H1 (cell line): ENCODE results near the gene MARCHF10. TPM values are rescaled to one million over a fixed set of nuclear protein-coding genes. Genes with fewer than 3 reads are reported as not detected.

ENCODE experiments used
- CTCF ChIA-PET: fragments of 300-600 bp; sonication (Branson Sonifier 250); formaldehyde crosslinking; loops from one replicate; lab custom pipeline; 2021; ENCODE audit not compliant: partially characterized antibody; lab: Charles Lee
- POLR2A ChIA-PET: fragments of 300-600 bp; sonication (Branson Sonifier 250); formaldehyde crosslinking; loops from one replicate; lab custom pipeline; 2021; ENCODE audit warnings: inconsistent platforms; ENCODE audit not compliant: partially characterized antibody; lab: Charles Lee
- DNase-seq, 2 experiments: peaks; one replicate each; pipeline versions ENCODE4 v3.0.0 to v3.0.0-alpha.2; 2010 to 2022; ENCODE audit warnings: low spot score in 2 of 2, low read depth in 1 of 2, mixed read lengths in 1 of 2
- FAIRE-seq: peaks from 2 replicates; lab custom pipeline; 2011; peaks lifted over from hg19 to GRCh38; lab: Jason Lieb, UNC
- H2AFZ ChIP-seq: 2 replicates; pipeline ENCODE4 v1.8.1; 2012; ENCODE audit warnings: low read length, inconsistent platforms
- H2AK5ac ChIP-seq: 2 replicates; pipeline ENCODE4 v1.6.1; 2013; ENCODE audit warnings: low read depth, low read length
- H2BK120ac ChIP-seq: replicated peaks from 2 replicates; pipeline ENCODE3; 2013; ENCODE audit warnings: low read depth, low read length, inconsistent platforms
- H2BK12ac ChIP-seq: 2 replicates; pipeline ENCODE4 v1.6.1; 2013; ENCODE audit warnings: low read depth, low read length
- H2BK15ac ChIP-seq: 2 replicates; pipeline ENCODE4 v1.6.1; 2013; ENCODE audit warnings: low read length
- H2BK20ac ChIP-seq: 2 replicates; pipeline ENCODE4 v1.6.1; 2013; ENCODE audit warnings: low read length
- H2BK5ac ChIP-seq: 2 replicates; pipeline ENCODE4 v1.6.1; 2013; ENCODE audit warnings: low read depth, low read length
- H3K14ac ChIP-seq: 2 replicates; pipeline ENCODE4 v1.6.1; 2013; ENCODE audit warnings: inconsistent platforms; ENCODE audit not compliant: insufficient read length
- H3K18ac ChIP-seq: 2 replicates; pipeline ENCODE4 v1.6.1; 2013; ENCODE audit warnings: low read length; ENCODE audit errors: extremely low read depth
- H3K23ac ChIP-seq: 2 replicates; pipeline ENCODE4 v1.6.1; 2013; ENCODE audit warnings: inconsistent platforms; ENCODE audit not compliant: insufficient read length
- H3K23me2 ChIP-seq: 2 replicates; pipeline ENCODE4 v1.6.1; 2013; ENCODE audit warnings: low read depth, low read length
- H3K27ac ChIP-seq: 2 replicates; pipeline ENCODE4 v1.6.1; 2011; ENCODE audit warnings: low read depth, low read length, inconsistent platforms
- H3K27me3 ChIP-seq, 4 experiments: replicated peaks in 1 of 4; 1 replicate in 1 of 4; 2 replicates in 3 of 4; pipeline versions ENCODE4 v1.6.1 to v1.8.1; 2011 to 2013; ENCODE audit warnings: low read length in 3 of 4, mild to moderate bottlenecking in 3 of 4, inconsistent platforms in 2 of 4, mixed read lengths in 2 of 4, moderate library complexity in 1 of 4; ENCODE audit not compliant: control insufficient read depth in 3 of 4, insufficient read depth in 3 of 4; ENCODE audit errors: extremely low read depth in 1 of 4
- H3K36me3 ChIP-seq, 4 experiments: 2 replicates each; pipeline versions ENCODE4 v1.6.1 to v1.8.1; 2011 to 2013; ENCODE audit warnings: mild to moderate bottlenecking in 4 of 4, low read length in 3 of 4, moderate library complexity in 2 of 4, control low read depth in 1 of 4, inconsistent platforms in 1 of 4; ENCODE audit not compliant: insufficient read depth in 4 of 4, control insufficient read depth in 2 of 4
- H3K4ac ChIP-seq: replicated peaks from 2 replicates; pipeline ENCODE3; 2013; ENCODE audit warnings: low read length, low read depth, mixed read lengths, inconsistent platforms; ENCODE audit not compliant: insufficient read length
- H3K4me1 ChIP-seq, 4 experiments: replicated peaks in 1 of 4; 1 replicate in 1 of 4; 2 replicates in 3 of 4; pipeline versions ENCODE4 v1.6.1 to v1.8.1; 2011 to 2013; ENCODE audit warnings: low read length in 3 of 4, inconsistent platforms in 2 of 4, mixed read lengths in 1 of 4; ENCODE audit not compliant: insufficient read depth in 4 of 4, control insufficient read depth in 3 of 4
- H3K4me2 ChIP-seq, 2 experiments: 2 replicates each; pipeline versions ENCODE4 v1.6.1 to v1.8.1; 2011 to 2013; ENCODE audit warnings: low read depth in 2 of 2, low read length in 2 of 2, control low read depth in 1 of 2, inconsistent platforms in 1 of 2, mild to moderate bottlenecking in 1 of 2; ENCODE audit not compliant: insufficient read depth in 1 of 2
- H3K4me3 ChIP-seq, 4 experiments: fragments of 200-600, 300-600 bp in 1 of 4; sonication (generic), shearing (Covaris generic), sonication (Bioruptor Twin) in 1 of 4; 2 replicates each; pipeline versions ENCODE4 v1.5.1 to v1.8.1; 2011 to 2016; ENCODE audit warnings: low read length in 4 of 4, low read depth in 3 of 4, control low read depth in 2 of 4, inconsistent platforms in 2 of 4, mild to moderate bottlenecking in 2 of 4, mixed read lengths in 1 of 4, moderate library complexity in 1 of 4; ENCODE audit not compliant: insufficient read depth in 2 of 4; ENCODE audit errors: extremely low read depth in 1 of 4
- H3K56ac ChIP-seq: replicated peaks from 2 replicates; pipeline ENCODE3; 2013; ENCODE audit warnings: low read depth, mild to moderate bottlenecking, mixed read lengths, low read length, inconsistent platforms; ENCODE audit not compliant: insufficient read length
- H3K79me1 ChIP-seq: 2 replicates; pipeline ENCODE4 v1.6.1; 2013; ENCODE audit warnings: low read depth, low read length, control low read depth
- H3K79me2 ChIP-seq, 2 experiments: 2 replicates each; pipeline versions ENCODE4 v1.6.1 to v1.8.1; 2012 to 2013; ENCODE audit warnings: low read length in 2 of 2, mild to moderate bottlenecking in 2 of 2, inconsistent platforms in 1 of 2; ENCODE audit not compliant: insufficient read depth in 2 of 2, control insufficient read depth in 1 of 2
- H3K9ac ChIP-seq, 4 experiments: replicated peaks in 1 of 4; 1 replicate in 1 of 4; 2 replicates in 3 of 4; pipeline versions ENCODE4 v1.6.1 to v1.8.1; 2011 to 2013; ENCODE audit warnings: low read depth in 3 of 4, low read length in 3 of 4, control low read depth in 2 of 4, mild to moderate bottlenecking in 2 of 4, moderate library complexity in 2 of 4, inconsistent platforms in 1 of 4; ENCODE audit errors: extremely low read depth in 1 of 4
- H3K9me3 ChIP-seq, 2 experiments: 2 replicates each; pipeline versions ENCODE4 v1.6.1 to v1.8.1; 2012 to 2013; ENCODE audit warnings: mild to moderate bottlenecking in 2 of 2, moderate library complexity in 2 of 2, control low read depth in 1 of 2, inconsistent platforms in 1 of 2, low read depth in 1 of 2, low read length in 1 of 2, mixed read lengths in 1 of 2; ENCODE audit not compliant: insufficient read depth in 2 of 2
- H4K20me1 ChIP-seq, 2 experiments: replicated peaks in 1 of 2; 2 replicates each; pipeline versions ENCODE3 to v1.8.1; 2011 to 2013; ENCODE audit warnings: inconsistent platforms in 2 of 2, low read length in 2 of 2, mild to moderate bottlenecking in 1 of 2; ENCODE audit not compliant: insufficient read depth in 2 of 2, control insufficient read depth in 1 of 2
- H4K5ac ChIP-seq: 2 replicates; pipeline ENCODE4 v1.6.1; 2013; ENCODE audit warnings: low read length, low read depth, mixed read lengths, inconsistent platforms; ENCODE audit not compliant: insufficient read length
- H4K8ac ChIP-seq: 2 replicates; pipeline ENCODE4 v1.8.0; 2013; ENCODE audit warnings: mild to moderate bottlenecking, moderate library complexity, low read length, inconsistent platforms; ENCODE audit not compliant: insufficient read depth; ENCODE audit errors: extremely low read depth
- H4K91ac ChIP-seq: replicated peaks from 2 replicates; pipeline ENCODE3; 2013; ENCODE audit warnings: low read length, mixed read lengths, inconsistent platforms; ENCODE audit not compliant: insufficient read length
- ASH2L ChIP-seq: fragments of 200-600, 300-600 bp; sonication (generic); IDR thresholded peaks from one replicate; pipeline ENCODE4 v1.7.1; 2017; ENCODE audit warnings: low read length
- CBX5 ChIP-seq: fragments of 300-800, 300-1000 bp; sonication (generic); IDR thresholded peaks from 2 replicates; pipeline ENCODE4 v1.7.1; 2016; ENCODE audit warnings: antibody characterized with exemption, low read length, low read depth
- FOSL1 ChIP-seq: IDR thresholded peaks from 2 replicates; pipeline ENCODE4 v1.6.1; 2011; ENCODE audit warnings: mild to moderate bottlenecking, low read depth, low read length, moderate library complexity; ENCODE audit not compliant: insufficient read depth
- HDAC6 ChIP-seq: IDR thresholded peaks from one replicate; pipeline ENCODE4 v1.7.1; 2012; ENCODE audit warnings: low read depth, mild to moderate bottlenecking, inconsistent platforms, low read length, moderate library complexity
- JUN ChIP-seq: IDR thresholded peaks from 2 replicates; pipeline ENCODE4 v1.6.1; 2011; ENCODE audit warnings: low read depth, mild to moderate bottlenecking, improper control_type of control experiment, low read length
- SIRT6 ChIP-seq: IDR thresholded peaks from one replicate; pipeline ENCODE4 v1.7.1; 2012; ENCODE audit warnings: low read length, inconsistent platforms
- SRF ChIP-seq: IDR thresholded peaks from 2 replicates; pipeline ENCODE4 v1.6.1; 2011; ENCODE audit warnings: mild to moderate bottlenecking, low read depth, low read length, moderate library complexity
- TCF12 ChIP-seq: IDR thresholded peaks from 2 replicates; pipeline ENCODE4 v1.6.1; 2011; ENCODE audit warnings: low read depth, mild to moderate bottlenecking, low read length
- TEAD4 ChIP-seq: IDR thresholded peaks from 2 replicates; pipeline ENCODE4 v1.6.1; 2012; ENCODE audit warnings: low read depth, low read length, inconsistent platforms, mixed read lengths
- WGBS, 2 experiments: shearing (Covaris generic) in 1 of 2; methylation state at CpG; one replicate each; pipeline versions ENCODE4 v1.1.6 to v1.1.7; 2013 to 2015; ENCODE audit warnings: low lambda C conversion rate in 2 of 2, mixed read lengths in 2 of 2, inconsistent platforms in 1 of 2, low coverage in 1 of 2, missing lambda C conversion rate in 1 of 2; ENCODE audit not compliant: insufficient replicate concordance in 2 of 2, insufficient coverage in 1 of 2, insufficient read length in 1 of 2; ENCODE audit errors: extremely low coverage in 1 of 2, missing lambda C conversion rate in 1 of 2; 5-methylcytosine and 5-hydroxymethylcytosine counted together
- polyA plus RNA-seq, 7 experiments: library from polyadenylated mRNA; depleted of rRNA in 3 of 7; stranded (reverse) in 5 of 7; unstranded in 2 of 7; fragments of >200 nt in 5 of 7; fragments of 200-250 nt in 2 of 7; gene quantifications; 1 replicate in 5 of 7; 2 replicates in 1 of 7; 4 replicates in 1 of 7; pipeline versions ENCODE4 v1.2.1 to v1.2.3, GENCODE V29; 2011 to 2013; ENCODE audit warnings: missing spikeins in 2 of 7, mixed read lengths in 2 of 7
- total RNA-seq: library from RNA; stranded (reverse); fragmentation: NEBNext Ultra II Directional; extraction: Animal tissue kit (Norgen Biotek cat#: 25700); gene quantifications from 2 replicates; pipeline ENCODE4 v1.2.1, GENCODE V29; 2021
- TF ChIP-seq, protein P1 (sequence below): IDR thresholded peaks from 2 replicates; pipeline ENCODE4 v1.6.1; 2012; ENCODE audit warnings: low read length, inconsistent platforms
- TF ChIP-seq, protein P2 (sequence below), 3 experiments: IDR thresholded peaks; 1 replicate in 2 of 3; 2 replicates in 1 of 3; pipeline versions ENCODE4 v1.5.1 to v1.6.1; 2011; ENCODE audit warnings: low read length in 3 of 3, mild to moderate bottlenecking in 3 of 3, inconsistent platforms in 2 of 3, low read depth in 1 of 3, moderate library complexity in 1 of 3; ENCODE audit not compliant: insufficient read depth in 1 of 3; ENCODE audit errors: control extremely low read depth in 1 of 3

Gene MARCHF10
- total and polyA plus RNA-seq, 2 of the 8 experiments (the other 6 are each of a cell fraction or from before 2014, with no cell fraction given): 0.48 to 0.73 TPM

DNA sequence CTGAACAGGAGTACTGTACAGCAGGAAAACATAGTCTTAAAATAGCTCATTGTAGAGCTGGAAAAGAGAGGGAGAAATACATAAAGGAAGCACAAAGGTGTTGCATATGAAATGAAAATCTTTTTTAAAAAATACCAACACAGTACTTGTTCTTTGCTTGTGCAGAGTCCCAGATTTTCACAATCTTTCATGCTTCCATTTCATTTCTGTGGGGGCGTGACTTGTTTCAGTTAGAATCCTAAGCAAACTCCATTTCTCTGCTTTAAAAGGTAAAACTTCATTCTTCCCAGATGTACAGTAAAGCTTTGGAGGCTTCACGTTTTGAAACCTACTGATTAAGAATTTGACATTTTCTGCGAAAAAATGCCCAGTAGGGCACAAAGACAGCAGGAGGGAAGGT lies 48.5 kb upstream of the MARCHF10 start:
- no peak for FAIRE-seq
- no peak overlapping the region for H2AK5ac ChIP-seq
- no peak overlapping the region for H4K5ac ChIP-seq
- H3K56ac ChIP-seq: no peak overlapping the region
- H3K79me2 ChIP-seq: no peaks in the 10 kb centered on the region
- H3K36me3 ChIP-seq: no peaks in the 10 kb centered on the region
- CTCF ChIA-PET: interaction anchor here (0.8 kb wide), 1 partner anchor 1696 kb away, joined by 3 read pairs; no protein-coding TSS in a partner anchor
- DNase-seq: no peak
- no peak overlapping the region for H3K18ac ChIP-seq
- no peak overlapping the region for H2BK5ac ChIP-seq
- POLR2A ChIA-PET: no interaction called here
- H2BK12ac ChIP-seq: no peak overlapping the region
- H2AFZ ChIP-seq: no peak overlapping the region
- H2BK120ac ChIP-seq: no peak overlapping the region
- H4K91ac ChIP-seq: no peak overlapping the region
- no peaks in the 10 kb centered on the region for H4K20me1 ChIP-seq
- no peak overlapping the region for H2BK15ac ChIP-seq
- H3K4me3 ChIP-seq: no peak overlapping the region
- H3K4me1 ChIP-seq: no peaks in the 10 kb centered on the region; a peak in 2 of 7 replicates
- H3K9ac ChIP-seq: no peak overlapping the region
- no peak overlapping the region for H3K4ac ChIP-seq
- no peak overlapping the region for H3K23ac ChIP-seq
- H3K14ac ChIP-seq: no peak overlapping the region
- no peak overlapping the region for H4K8ac ChIP-seq
- no peak overlapping the region for H3K27ac ChIP-seq
- WGBS, 2 experiments: 94% methylated on average over 3 of the region's 3 CpGs; no CpG with 5 or more reads in 1 of the 2 experiments
- H3K4me2 ChIP-seq: no peak overlapping the region
- no peaks in the 10 kb centered on the region; the same call in 1 of the 2 replicates for H3K23me2 ChIP-seq
- no peaks in the 10 kb centered on the region for H3K79me1 ChIP-seq
- H3K9me3 ChIP-seq: no peaks in the 10 kb centered on the region
- H3K27me3 ChIP-seq: no peaks in the 10 kb centered on the region
- no peak overlapping the region for H2BK20ac ChIP-seq
- TF ChIP-seq JUN (no peak), CBX5 (no peak), TCF12 (no peak), SIRT6 (no peak), ASH2L (no peak), SRF (no peak), HDAC6 (no peak), FOSL1 (no peak), TEAD4 (no peak)
- TF ChIP-seq, protein P1, sequence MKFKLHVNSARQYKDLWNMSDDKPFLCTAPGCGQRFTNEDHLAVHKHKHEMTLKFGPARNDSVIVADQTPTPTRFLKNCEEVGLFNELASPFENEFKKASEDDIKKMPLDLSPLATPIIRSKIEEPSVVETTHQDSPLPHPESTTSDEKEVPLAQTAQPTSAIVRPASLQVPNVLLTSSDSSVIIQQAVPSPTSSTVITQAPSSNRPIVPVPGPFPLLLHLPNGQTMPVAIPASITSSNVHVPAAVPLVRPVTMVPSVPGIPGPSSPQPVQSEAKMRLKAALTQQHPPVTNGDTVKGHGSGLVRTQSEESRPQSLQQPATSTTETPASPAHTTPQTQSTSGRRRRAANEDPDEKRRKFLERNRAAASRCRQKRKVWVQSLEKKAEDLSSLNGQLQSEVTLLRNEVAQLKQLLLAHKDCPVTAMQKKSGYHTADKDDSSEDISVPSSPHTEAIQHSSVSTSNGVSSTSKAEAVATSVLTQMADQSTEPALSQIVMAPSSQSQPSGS: no peak
- TF ChIP-seq, protein P2, sequence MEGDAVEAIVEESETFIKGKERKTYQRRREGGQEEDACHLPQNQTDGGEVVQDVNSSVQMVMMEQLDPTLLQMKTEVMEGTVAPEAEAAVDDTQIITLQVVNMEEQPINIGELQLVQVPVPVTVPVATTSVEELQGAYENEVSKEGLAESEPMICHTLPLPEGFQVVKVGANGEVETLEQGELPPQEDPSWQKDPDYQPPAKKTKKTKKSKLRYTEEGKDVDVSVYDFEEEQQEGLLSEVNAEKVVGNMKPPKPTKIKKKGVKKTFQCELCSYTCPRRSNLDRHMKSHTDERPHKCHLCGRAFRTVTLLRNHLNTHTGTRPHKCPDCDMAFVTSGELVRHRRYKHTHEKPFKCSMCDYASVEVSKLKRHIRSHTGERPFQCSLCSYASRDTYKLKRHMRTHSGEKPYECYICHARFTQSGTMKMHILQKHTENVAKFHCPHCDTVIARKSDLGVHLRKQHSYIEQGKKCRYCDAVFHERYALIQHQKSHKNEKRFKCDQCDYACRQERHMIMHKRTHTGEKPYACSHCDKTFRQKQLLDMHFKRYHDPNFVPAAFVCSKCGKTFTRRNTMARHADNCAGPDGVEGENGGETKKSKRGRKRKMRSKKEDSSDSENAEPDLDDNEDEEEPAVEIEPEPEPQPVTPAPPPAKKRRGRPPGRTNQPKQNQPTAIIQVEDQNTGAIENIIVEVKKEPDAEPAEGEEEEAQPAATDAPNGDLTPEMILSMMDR (IDR thresholded peaks at IDR 0.05; ENCODE audit: control extremely low read depth in 1 of 3, insufficient read depth in 1 of 3, low read depth in 1 of 3, low read length in 3 of 3): no peak
